ENCODE results near the gene GPR132. TPM values are rescaled to one million over a fixed set of nuclear protein-coding genes. Genes with fewer than 3 reads are reported as not detected.
A peak's percentile ranks its signal among the peaks of the same experiment; 100 is the strongest.

The GPR132 gene
- total and polyA plus RNA-seq, 2 experiments from 2014 or later = 0.14 TPM; not detected in 1

DNA sequence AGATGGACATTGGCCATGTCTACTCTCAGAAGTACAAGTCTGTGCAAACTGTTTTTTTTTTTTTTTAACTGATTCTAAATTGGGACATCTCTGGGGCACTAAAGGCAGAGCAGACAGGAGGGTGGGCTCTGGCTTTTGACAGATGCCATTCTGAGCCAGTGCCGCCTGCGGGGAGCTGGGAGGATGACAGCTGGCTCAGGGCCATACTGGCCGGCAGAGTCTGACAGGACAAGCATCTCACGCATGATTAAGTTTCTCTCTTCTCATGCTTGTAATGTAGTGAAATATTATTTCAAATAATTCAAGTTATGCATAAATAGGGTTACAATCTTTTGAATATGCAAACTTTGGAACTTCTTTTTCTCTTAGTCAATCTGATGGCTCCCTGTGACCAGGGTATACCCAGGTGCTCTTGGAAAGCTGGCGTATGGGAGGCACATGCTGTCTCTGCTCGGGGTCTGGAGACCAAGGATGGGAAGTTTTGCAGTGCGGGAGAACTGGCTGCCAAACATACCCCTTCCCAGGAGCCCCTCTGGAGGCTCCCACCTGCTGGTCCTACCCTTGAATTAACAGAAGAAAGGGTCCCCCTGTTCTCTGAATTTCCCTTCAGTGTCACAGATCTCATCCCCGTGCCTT lies 52.0 kb downstream of the GPR132 start:
- H3K4me1 ChIP-seq (ENCODE audit: insufficient read depth) = peaks cover 25% of the 10 kb centered on the region
- no peak for DNase-seq (ENCODE audit: low spot score)
- no peak overlapping the region for H3K27ac Mint-ChIP-seq

More for the DNA sequence above, 52.0 kb downstream of the GPR132 start:
- Mint-ChIP-seq H3K27me3 (ENCODE audit: insufficient read depth, low read depth, poor library complexity) (peaks cover 12% of the 10 kb centered on the region), H3K4me1 (peaks cover 50% of the 10 kb centered on the region), H3K9me3 (no peaks in the 10 kb centered on the region), H3K36me3 (ENCODE audit: low read depth) (peaks cover 47% of the 10 kb centered on the region), H3K4me3 (no peak overlapping the region; the same call in 2 of the 3 replicates)
- no peaks in the 10 kb centered on the region for H3K9me2 ChIP-seq (ENCODE audit: insufficient read depth)
- peak overlapping the region; percentile 19; the same call in 1 of the 2 replicates for H3K27ac ChIP-seq (ENCODE audit: low read depth)
- H3F3A ChIP-seq (replicated peaks; ENCODE audit: low read depth) = no peaks in the 10 kb centered on the region
- H2AFZ ChIP-seq = no peak overlapping the region
- TF ChIP-seq STAT1 (IDR thresholded peaks at IDR 0.05; ENCODE audit: unreplicated experiment) (no peak), JUNB (IDR thresholded peaks at IDR 0.05; ENCODE audit: unreplicated experiment) (no peak), ZNF114 (CRISPR knock-in tag; IDR thresholded peaks at IDR 0.05) (no peak), EZH2 (IDR thresholded peaks at IDR 0.05; ENCODE audit: low read depth, unreplicated experiment) (no peak), ETS1 (IDR thresholded peaks at IDR 0.05) (no peak), POLR2AphosphoS5 (IDR thresholded peaks at IDR 0.05; ENCODE audit: low read depth) (no peak), CREB1 (CRISPR knock-in tag; IDR thresholded peaks at IDR 0.05; ENCODE audit: low read depth) (no peak), ZNF331 (CRISPR knock-in tag; IDR thresholded peaks at IDR 0.05; ENCODE audit: low read depth) (no peak), EZH2phosphoT487 (IDR thresholded peaks at IDR 0.05; ENCODE audit: unreplicated experiment) (no peak), NANOG (IDR thresholded peaks at IDR 0.05; ENCODE audit: borderline replicate concordance) (no peak), ZNF462 (CRISPR knock-in tag; IDR thresholded peaks at IDR 0.05) (no peak)
- TF ChIP-seq, protein P1, sequence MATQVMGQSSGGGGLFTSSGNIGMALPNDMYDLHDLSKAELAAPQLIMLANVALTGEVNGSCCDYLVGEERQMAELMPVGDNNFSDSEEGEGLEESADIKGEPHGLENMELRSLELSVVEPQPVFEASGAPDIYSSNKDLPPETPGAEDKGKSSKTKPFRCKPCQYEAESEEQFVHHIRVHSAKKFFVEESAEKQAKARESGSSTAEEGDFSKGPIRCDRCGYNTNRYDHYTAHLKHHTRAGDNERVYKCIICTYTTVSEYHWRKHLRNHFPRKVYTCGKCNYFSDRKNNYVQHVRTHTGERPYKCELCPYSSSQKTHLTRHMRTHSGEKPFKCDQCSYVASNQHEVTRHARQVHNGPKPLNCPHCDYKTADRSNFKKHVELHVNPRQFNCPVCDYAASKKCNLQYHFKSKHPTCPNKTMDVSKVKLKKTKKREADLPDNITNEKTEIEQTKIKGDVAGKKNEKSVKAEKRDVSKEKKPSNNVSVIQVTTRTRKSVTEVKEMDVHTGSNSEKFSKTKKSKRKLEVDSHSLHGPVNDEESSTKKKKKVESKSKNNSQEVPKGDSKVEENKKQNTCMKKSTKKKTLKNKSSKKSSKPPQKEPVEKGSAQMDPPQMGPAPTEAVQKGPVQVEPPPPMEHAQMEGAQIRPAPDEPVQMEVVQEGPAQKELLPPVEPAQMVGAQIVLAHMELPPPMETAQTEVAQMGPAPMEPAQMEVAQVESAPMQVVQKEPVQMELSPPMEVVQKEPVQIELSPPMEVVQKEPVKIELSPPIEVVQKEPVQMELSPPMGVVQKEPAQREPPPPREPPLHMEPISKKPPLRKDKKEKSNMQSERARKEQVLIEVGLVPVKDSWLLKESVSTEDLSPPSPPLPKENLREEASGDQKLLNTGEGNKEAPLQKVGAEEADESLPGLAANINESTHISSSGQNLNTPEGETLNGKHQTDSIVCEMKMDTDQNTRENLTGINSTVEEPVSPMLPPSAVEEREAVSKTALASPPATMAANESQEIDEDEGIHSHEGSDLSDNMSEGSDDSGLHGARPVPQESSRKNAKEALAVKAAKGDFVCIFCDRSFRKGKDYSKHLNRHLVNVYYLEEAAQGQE (IDR thresholded peaks at IDR 0.05; ENCODE audit: unreplicated experiment) = no peak
- TF ChIP-seq, protein P2, sequence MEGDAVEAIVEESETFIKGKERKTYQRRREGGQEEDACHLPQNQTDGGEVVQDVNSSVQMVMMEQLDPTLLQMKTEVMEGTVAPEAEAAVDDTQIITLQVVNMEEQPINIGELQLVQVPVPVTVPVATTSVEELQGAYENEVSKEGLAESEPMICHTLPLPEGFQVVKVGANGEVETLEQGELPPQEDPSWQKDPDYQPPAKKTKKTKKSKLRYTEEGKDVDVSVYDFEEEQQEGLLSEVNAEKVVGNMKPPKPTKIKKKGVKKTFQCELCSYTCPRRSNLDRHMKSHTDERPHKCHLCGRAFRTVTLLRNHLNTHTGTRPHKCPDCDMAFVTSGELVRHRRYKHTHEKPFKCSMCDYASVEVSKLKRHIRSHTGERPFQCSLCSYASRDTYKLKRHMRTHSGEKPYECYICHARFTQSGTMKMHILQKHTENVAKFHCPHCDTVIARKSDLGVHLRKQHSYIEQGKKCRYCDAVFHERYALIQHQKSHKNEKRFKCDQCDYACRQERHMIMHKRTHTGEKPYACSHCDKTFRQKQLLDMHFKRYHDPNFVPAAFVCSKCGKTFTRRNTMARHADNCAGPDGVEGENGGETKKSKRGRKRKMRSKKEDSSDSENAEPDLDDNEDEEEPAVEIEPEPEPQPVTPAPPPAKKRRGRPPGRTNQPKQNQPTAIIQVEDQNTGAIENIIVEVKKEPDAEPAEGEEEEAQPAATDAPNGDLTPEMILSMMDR (conservative IDR thresholded peaks at IDR 0.05; ENCODE audit: low read depth in 2 of 2) = no peak
- H3K79me2 ChIP-seq (replicated peaks; ENCODE audit: insufficient read depth) = peaks cover 94% of the 10 kb centered on the region
- peaks cover 69% of the 10 kb centered on the region for H4K20me1 ChIP-seq (replicated peaks; ENCODE audit: insufficient read depth)
- H3K27me3 ChIP-seq (ENCODE audit: insufficient read depth) = no peaks in the 10 kb centered on the region
- H3K4me2 ChIP-seq = no peak overlapping the region
- no peak overlapping the region for H3K4me3 ChIP-seq
- no peak for ATAC-seq
- peaks cover 13% of the 10 kb centered on the region for H3K36me3 ChIP-seq (ENCODE audit: insufficient read depth)
